Mesenchymal stem cell (in vitro differentiated cells and primary cell): ENCODE data around the gene PRRT1B.
A peak's percentile ranks its signal among the peaks of the same experiment; 100 is the strongest.

Source experiments
- DNase-seq: peaks from one replicate; pipeline ENCODE4 v3.0.0-alpha.2; 2013
- H2AFZ ChIP-seq: one replicate; pipeline ENCODE4 v1.6.1; 2013; ENCODE audit warnings: low read depth, mild to moderate bottlenecking, control low read depth, inconsistent platforms, low read length, moderate library complexity
- H2AK5ac ChIP-seq: 2 replicates; pipeline ENCODE4 v1.6.1; 2013; ENCODE audit warnings: low read length, moderate library complexity, mild to moderate bottlenecking, inconsistent platforms; ENCODE audit not compliant: severe bottlenecking
- H2BK120ac ChIP-seq: one replicate; pipeline ENCODE4 v1.6.1; 2013; ENCODE audit warnings: low read depth, mild to moderate bottlenecking, inconsistent platforms, low read length, moderate library complexity
- H2BK12ac ChIP-seq, 2 experiments: one replicate each; pipeline ENCODE4 v1.6.1; 2013; ENCODE audit warnings: inconsistent platforms in 2 of 2, low read length in 2 of 2, mild to moderate bottlenecking in 2 of 2, moderate library complexity in 2 of 2, control low read depth in 1 of 2
- H2BK15ac ChIP-seq: one replicate; pipeline ENCODE4 v1.6.1; 2013; ENCODE audit warnings: mild to moderate bottlenecking, low read depth, inconsistent platforms; ENCODE audit not compliant: poor library complexity, severe bottlenecking
- H2BK5ac ChIP-seq: 2 replicates; pipeline ENCODE4 v1.6.1; 2013; ENCODE audit warnings: low read depth, mild to moderate bottlenecking, low read length, control low read depth, inconsistent platforms; ENCODE audit not compliant: poor library complexity, severe bottlenecking
- H3K14ac ChIP-seq, 2 experiments: one replicate each; pipeline ENCODE4 v1.6.1; 2013; ENCODE audit warnings: inconsistent platforms in 2 of 2, low read length in 2 of 2, control low read depth in 1 of 2, mild to moderate bottlenecking in 1 of 2, moderate library complexity in 1 of 2
- H3K18ac ChIP-seq, 2 experiments: one replicate each; pipeline ENCODE4 v1.6.1; 2013; ENCODE audit warnings: inconsistent platforms in 2 of 2, low read length in 2 of 2, control low read depth in 1 of 2, low read depth in 1 of 2, mild to moderate bottlenecking in 1 of 2
- H3K23ac ChIP-seq, 2 experiments: one replicate each; pipeline ENCODE4 v1.6.1; 2013; ENCODE audit warnings: inconsistent platforms in 2 of 2, low read length in 2 of 2, mild to moderate bottlenecking in 2 of 2, moderate library complexity in 2 of 2, control low read depth in 1 of 2
- H3K27ac ChIP-seq: 2 replicates; pipeline ENCODE4 v1.5.1; 2013; ENCODE audit warnings: mild to moderate bottlenecking, moderate library complexity, low read length, control low read depth, inconsistent platforms; ENCODE audit not compliant: poor library complexity, severe bottlenecking
- H3K27me3 ChIP-seq, 2 experiments: 2 replicates each; pipeline versions ENCODE4 v1.6.1 to v1.7.0; 2013; ENCODE audit warnings: low read length in 2 of 2, mild to moderate bottlenecking in 2 of 2, moderate library complexity in 2 of 2, control low read depth in 1 of 2, inconsistent platforms in 1 of 2; ENCODE audit not compliant: control insufficient read depth in 1 of 2, insufficient read depth in 1 of 2
- H3K36me3 ChIP-seq, 2 experiments: 2 replicates each; pipeline versions ENCODE4 v1.6.1 to v1.7.0; 2013; ENCODE audit warnings: low read length in 2 of 2, control low read depth in 1 of 2, inconsistent platforms in 1 of 2, low read depth in 1 of 2, mild to moderate bottlenecking in 1 of 2; ENCODE audit not compliant: insufficient read depth in 2 of 2, control insufficient read depth in 1 of 2
- H3K4ac ChIP-seq, 2 experiments: one replicate each; pipeline ENCODE4 v1.6.1; 2013; ENCODE audit warnings: inconsistent platforms in 2 of 2, low read length in 2 of 2, mild to moderate bottlenecking in 2 of 2, moderate library complexity in 2 of 2, control low read depth in 1 of 2, low read depth in 1 of 2
- H3K4me1 ChIP-seq: 2 replicates; pipeline ENCODE4 v1.6.1; 2013; ENCODE audit warnings: low read depth, low read length, control low read depth; ENCODE audit not compliant: control insufficient read depth, insufficient read depth
- H3K4me2 ChIP-seq: 2 replicates; pipeline ENCODE4 v1.6.1; 2013; ENCODE audit warnings: low read length, mild to moderate bottlenecking, inconsistent platforms; ENCODE audit not compliant: poor library complexity, severe bottlenecking
- H3K4me3 ChIP-seq, 2 experiments: 2 replicates each; pipeline versions ENCODE4 v1.5.1 to v1.7.0; 2013; ENCODE audit warnings: low read length in 2 of 2, mild to moderate bottlenecking in 2 of 2, control low read depth in 1 of 2, low read depth in 1 of 2; ENCODE audit not compliant: insufficient read depth in 1 of 2
- H3K79me1 ChIP-seq: replicated peaks from 2 replicates; pipeline ENCODE4 v1.6.1; 2013; ENCODE audit warnings: mild to moderate bottlenecking, control low read depth, low read length, inconsistent platforms; ENCODE audit not compliant: poor library complexity, severe bottlenecking
- H3K9ac ChIP-seq: 2 replicates; pipeline ENCODE4 v1.7.0; 2013; ENCODE audit warnings: mild to moderate bottlenecking, low read length, moderate library complexity
- H3K9me3 ChIP-seq: 2 replicates; pipeline ENCODE4 v1.7.0; 2013; ENCODE audit warnings: mild to moderate bottlenecking, low read length; ENCODE audit not compliant: control insufficient read depth
- H4K8ac ChIP-seq: one replicate; pipeline ENCODE4 v1.6.1; 2013; ENCODE audit warnings: inconsistent platforms, mild to moderate bottlenecking, low read length, moderate library complexity
- H4K91ac ChIP-seq: one replicate; pipeline ENCODE4 v1.6.1; 2013; ENCODE audit warnings: mild to moderate bottlenecking, low read length, inconsistent platforms
- WGBS: methylation state at CpG from one replicate; pipeline ENCODE4 v1.1.7; 2013; ENCODE audit warnings: mixed read lengths; 5-methylcytosine and 5-hydroxymethylcytosine counted together

Gene PRRT1B

GRCh38 chr9:131557855-131558548, 12.7 kb downstream of the PRRT1B start:
- Histone ChIP-seq H3K4me3 (no peak overlapping the region), H2AK5ac (no peak overlapping the region), H3K9ac (no peak overlapping the region), H4K91ac (peak overlapping the region; percentile 10), H3K36me3 (no peaks in the 10 kb centered on the region), H3K4me1 (peaks cover 3% of the 10 kb centered on the region), H2AFZ (no peak overlapping the region), H3K27ac (no peak overlapping the region), H3K4me2 (no peak overlapping the region), H4K8ac (no peak overlapping the region), H2BK12ac (no peak overlapping the region), H3K14ac (no peak overlapping the region), H3K9me3 (peaks cover 10% of the 10 kb centered on the region), H2BK15ac (no peak overlapping the region), H3K27me3 (peaks cover 23 to 31% of the 10 kb centered on the region in 2 experiments), H2BK5ac (no peak overlapping the region), H3K23ac (no peak overlapping the region), H3K79me1 (no peaks in the 10 kb centered on the region), H3K18ac (no peak overlapping the region), H3K4ac (no peak overlapping the region), H2BK120ac (no peak overlapping the region)
- no peak for DNase-seq
- WGBS, result 94% methylated on average over 25 of the region's 25 CpGs

GRCh38 chr9:131559421-131560000, 14.2 kb downstream of the PRRT1B start:
- Histone ChIP-seq H3K23ac (no peak overlapping the region), H3K4me1 (peaks cover 3% of the 10 kb centered on the region), H3K4ac (no peak overlapping the region), H2AK5ac (no peak overlapping the region), H3K9me3 (peaks cover 10% of the 10 kb centered on the region), H2BK120ac (no peak overlapping the region), H2BK5ac (no peak overlapping the region), H3K4me2 (no peak overlapping the region), H2AFZ (no peak overlapping the region), H2BK12ac (no peak overlapping the region), H3K79me1 (no peaks in the 10 kb centered on the region), H3K4me3 (no peak overlapping the region), H3K27me3 (peaks cover 15 to 19% of the 10 kb centered on the region in 2 experiments), H3K36me3 (no peaks in the 10 kb centered on the region), H3K14ac (no peak overlapping the region), H3K18ac (no peak overlapping the region), H4K8ac (no peak overlapping the region), H3K9ac (no peak overlapping the region), H4K91ac (no peak overlapping the region), H2BK15ac (no peak overlapping the region), H3K27ac (no peak overlapping the region)
- no peak for DNase-seq
- WGBS, result 85% methylated on average over 1 of the region's 1 CpG

- no peak overlapping the region for H3K23ac ChIP-seq
- peak; percentile 6 for DNase-seq
- no peak overlapping the region for H4K8ac ChIP-seq
- no peak overlapping the region for H3K4ac ChIP-seq
- H2AK5ac ChIP-seq, result no peak overlapping the region
- H3K18ac ChIP-seq, result no peak overlapping the region
- no peaks in the 10 kb centered on the region for H3K79me1 ChIP-seq
- H3K27me3 ChIP-seq, result no peaks in the 10 kb centered on the region
- no peak overlapping the region for H2BK120ac ChIP-seq
- no peaks in the 10 kb centered on the region for H3K4me1 ChIP-seq
- no peak overlapping the region for H3K4me3 ChIP-seq
- H3K4me2 ChIP-seq, result no peak overlapping the region
- 93% methylated on average over 4 of the region's 9 CpGs for WGBS
- H4K91ac ChIP-seq, result no peak overlapping the region
- H2AFZ ChIP-seq, result no peak overlapping the region
- H3K36me3 ChIP-seq, result no peaks in the 10 kb centered on the region
- H2BK5ac ChIP-seq, result no peak overlapping the region
- H3K14ac ChIP-seq, result no peak overlapping the region
- peaks cover 10% of the 10 kb centered on the region for H3K9me3 ChIP-seq
- no peak overlapping the region for H3K27ac ChIP-seq
- no peak overlapping the region for H2BK15ac ChIP-seq
- H3K9ac ChIP-seq, result no peak overlapping the region
- no peak overlapping the region for H2BK12ac ChIP-seq
Observed at GRCh38 chr9:131562032-131562959, 17.0 kb downstream of the PRRT1B start.

GRCh38 chr9:131565369-131565768, 20.0 kb downstream of the PRRT1B start:
- WGBS, result 100% methylated on average over 3 of the region's 5 CpGs
- H3K9me3 ChIP-seq, result peaks cover 10% of the 10 kb centered on the region

More at GRCh38 chr9:131565369-131565768, 20.0 kb downstream of the PRRT1B start:
- H2BK12ac ChIP-seq, result no peak overlapping the region
- no peak overlapping the region for H3K4ac ChIP-seq
- no peak overlapping the region for H2BK15ac ChIP-seq
- H3K36me3 ChIP-seq, result peaks cover 7 to 14% of the 10 kb centered on the region in 2 experiments
- H3K14ac ChIP-seq, result no peak overlapping the region
- H3K27ac ChIP-seq, result no peak overlapping the region
- H2AK5ac ChIP-seq, result no peak overlapping the region
- no peaks in the 10 kb centered on the region for H3K27me3 ChIP-seq
- H4K8ac ChIP-seq, result no peak overlapping the region
- H3K4me2 ChIP-seq, result no peak overlapping the region
- H3K18ac ChIP-seq, result no peak overlapping the region
- no peaks in the 10 kb centered on the region for H3K79me1 ChIP-seq
- no peak overlapping the region for H3K9ac ChIP-seq
- H2AFZ ChIP-seq, result no peak overlapping the region
- no peak overlapping the region for H3K4me3 ChIP-seq
- H2BK5ac ChIP-seq, result no peak overlapping the region
- no peak for DNase-seq
- H3K23ac ChIP-seq, result no peak overlapping the region
- H3K4me1 ChIP-seq, result peaks cover 2% of the 10 kb centered on the region
- H4K91ac ChIP-seq, result no peak overlapping the region
- no peak overlapping the region for H2BK120ac ChIP-seq
